GM19468 (cell line): ENCODE measurements around the gene TGFBR3.

Experiments used
- ATAC-seq: cut with Tn5 transposase; IDR thresholded peaks from one replicate; pipeline ENCODE4 v1.9.1; 2021; ENCODE audit warnings: mild to moderate bottlenecking, moderate library complexity, moderate number of reproducible peaks; ENCODE audit not compliant: unreplicated experiment; ENCODE audit errors: extremely low read depth

TGFBR3 gene

GRCh38 chr1:91765880-91766443 lies 120.0 kb downstream of the TGFBR3 start:
- ATAC-seq: no peak

DNA sequence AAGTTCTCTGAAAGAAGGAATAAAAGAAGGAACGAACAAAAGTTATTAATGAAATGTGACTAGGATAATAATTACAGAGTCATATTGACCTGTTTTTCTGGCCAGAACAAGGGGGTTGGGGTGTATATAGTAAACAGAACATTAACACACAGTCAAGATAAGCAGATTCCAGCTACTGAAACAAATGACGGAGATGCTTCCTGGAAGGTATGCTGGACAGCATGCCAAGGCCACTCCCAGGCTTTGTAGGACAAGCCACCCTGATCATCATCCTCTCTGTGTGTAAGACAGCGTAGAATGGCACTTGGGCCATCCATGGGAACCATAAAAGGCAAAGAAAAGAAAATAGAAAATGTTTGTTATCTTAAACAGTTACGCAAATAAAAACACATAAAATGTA lies 120.7 kb downstream of the TGFBR3 start:
- no peak for ATAC-seq

- no peak for ATAC-seq
Measured at GRCh38 chr1:91764471-91765115, 121.4 kb downstream of the TGFBR3 start.

DNA sequence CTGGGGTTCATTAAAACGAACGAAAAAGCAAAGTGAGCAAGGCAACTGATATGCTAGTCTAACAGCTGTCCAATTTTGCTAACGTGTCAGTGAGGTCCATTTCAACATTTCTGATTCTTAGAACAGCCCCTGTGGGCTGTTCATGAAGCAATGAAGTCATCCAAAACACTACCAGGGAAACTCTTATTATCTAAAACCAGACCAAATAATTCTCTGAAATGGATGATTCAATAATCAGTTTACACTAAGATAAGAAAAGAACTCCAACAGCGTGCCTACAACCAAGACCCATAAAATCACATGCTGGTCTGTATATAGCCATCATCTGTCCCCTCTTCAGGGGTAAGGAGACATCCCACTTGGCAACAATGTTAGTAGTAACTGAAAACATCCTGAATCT lies 122.7 kb downstream of the TGFBR3 start:
- no peak for ATAC-seq

DNA sequence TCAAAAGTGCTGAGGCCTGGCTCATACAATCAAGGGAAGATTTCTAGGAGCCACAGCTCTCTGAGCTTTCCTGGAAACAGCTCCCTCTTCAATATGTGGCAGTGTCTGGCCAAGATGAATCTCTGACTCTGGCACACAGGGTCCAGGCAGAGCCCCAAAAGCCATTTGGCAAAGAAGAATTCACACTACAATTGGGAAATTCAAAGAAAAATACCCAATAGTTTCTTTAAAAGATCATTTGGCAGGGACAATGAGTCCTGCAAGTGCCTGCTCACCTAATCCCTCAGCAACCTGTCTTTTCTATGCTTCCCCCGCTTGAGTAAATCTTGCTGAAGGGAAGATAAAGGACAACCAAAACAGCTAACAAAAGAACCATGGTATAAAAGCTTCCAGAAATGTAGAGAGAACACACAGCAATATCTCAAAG lies 124.6 kb downstream of the TGFBR3 start:
- no peak for ATAC-seq

- no peak for ATAC-seq
Measured at GRCh38 chr1:91760512-91760911, 125.4 kb downstream of the TGFBR3 start.

GRCh38 chr1:91759076-91759475 lies 126.9 kb downstream of the TGFBR3 start:
- no peak for ATAC-seq

GRCh38 chr1:91757763-91758460 lies 128.0 kb downstream of the TGFBR3 start:
- no peak for ATAC-seq

DNA sequence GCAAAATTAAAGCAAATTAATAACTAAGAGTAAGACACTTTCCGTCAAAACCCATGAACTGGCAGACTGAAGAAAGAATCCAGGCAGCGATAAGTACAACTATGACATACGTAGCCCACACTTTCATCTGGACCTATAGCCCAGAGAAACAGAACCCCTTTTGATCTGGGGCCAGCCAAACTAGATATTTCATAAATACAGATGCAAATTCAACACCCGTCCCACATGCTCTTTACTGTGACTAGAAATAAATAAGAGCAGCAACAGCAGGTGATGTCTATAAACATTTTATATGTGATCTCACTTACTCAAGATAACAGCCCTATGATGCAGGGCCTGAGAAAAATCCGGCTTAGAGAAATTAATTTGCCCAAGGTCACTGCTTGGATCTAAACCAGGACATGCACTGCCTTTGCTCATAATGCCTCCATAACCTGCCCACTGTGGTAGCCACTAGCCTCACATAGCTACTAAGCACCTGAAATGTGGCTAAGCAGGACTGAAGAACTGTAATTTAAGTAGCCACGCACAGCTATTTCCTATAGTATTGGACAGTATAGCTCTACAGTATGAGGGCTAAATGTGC lies 130.2 kb downstream of the TGFBR3 start:
- no peak for ATAC-seq

DNA sequence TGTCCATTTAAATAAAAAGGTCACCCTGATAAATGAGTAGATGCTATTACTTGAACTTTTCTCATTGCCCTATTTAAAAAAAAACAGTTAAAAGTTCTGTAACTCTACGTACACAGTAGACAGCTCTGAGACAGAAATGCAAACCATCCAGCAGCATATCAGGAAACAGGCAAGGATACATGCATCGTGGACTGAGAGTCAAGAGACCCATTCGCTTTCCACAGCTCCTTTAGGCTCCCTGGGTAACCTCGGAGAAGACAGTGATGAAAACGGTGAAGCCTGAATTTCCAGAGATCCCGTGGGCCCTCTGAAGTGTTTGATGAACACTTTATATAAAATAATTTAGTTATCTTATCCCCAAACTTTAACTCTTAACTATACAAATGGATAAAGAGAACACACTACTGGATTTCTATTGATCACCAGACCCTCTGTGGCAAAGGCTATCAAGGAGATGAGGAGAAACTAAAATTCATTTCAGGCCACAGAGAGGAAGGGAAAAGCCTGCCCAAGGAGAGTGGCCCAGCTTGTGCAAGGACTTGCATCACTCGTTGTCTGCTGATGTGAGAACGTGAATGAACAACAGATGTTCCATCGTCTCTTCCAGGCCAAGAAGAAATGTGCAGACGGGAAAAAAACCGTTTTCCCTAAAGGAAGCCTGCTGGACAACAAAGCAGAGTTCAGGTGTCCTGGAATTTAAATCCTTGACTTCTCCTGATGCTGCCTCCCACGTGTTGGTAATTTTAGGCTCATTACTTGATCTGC lies 131.0 kb downstream of the TGFBR3 start:
- no peak for ATAC-seq

- peak; percentile 65 for ATAC-seq
Measured at GRCh38 chr1:91754348-91754747, 131.6 kb downstream of the TGFBR3 start.

- no peak for ATAC-seq
Measured at GRCh38 chr1:91753878-91754277, 132.1 kb downstream of the TGFBR3 start.

- no peak for ATAC-seq
Measured at GRCh38 chr1:91752324-91752723, 133.6 kb downstream of the TGFBR3 start.

- ATAC-seq: no peak
Measured at GRCh38 chr1:91751275-91751674, 134.7 kb downstream of the TGFBR3 start.

GRCh38 chr1:91750398-91750996 lies 135.5 kb downstream of the TGFBR3 start:
- no peak for ATAC-seq

DNA sequence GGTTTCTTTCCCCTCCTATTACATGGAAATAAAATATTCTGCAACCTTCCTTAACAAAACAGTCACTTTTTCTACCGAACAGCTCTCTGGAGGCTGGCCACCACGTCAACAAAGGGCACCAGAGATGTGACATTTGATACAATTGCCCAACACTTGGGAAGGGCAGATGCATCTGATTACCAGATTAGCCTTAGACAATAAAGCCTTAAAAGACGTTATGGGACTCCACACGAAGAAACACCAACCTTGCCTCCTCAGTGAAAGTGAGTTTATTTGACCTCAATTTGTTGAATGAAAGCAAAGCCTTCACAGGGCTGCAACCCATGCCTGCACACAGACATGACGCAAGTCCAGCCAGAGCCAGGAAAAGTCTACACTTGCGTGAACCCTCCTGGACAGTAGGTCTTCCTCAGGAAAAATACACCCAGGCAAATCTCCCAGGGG lies 136.1 kb downstream of the TGFBR3 start:
- ATAC-seq: no peak

- no peak for ATAC-seq
Measured at GRCh38 chr1:91747666-91748065, 138.3 kb downstream of the TGFBR3 start.

GRCh38 chr1:91746728-91747338 lies 139.1 kb downstream of the TGFBR3 start:
- ATAC-seq: no peak

GRCh38 chr1:91745640-91746373 lies 140.1 kb downstream of the TGFBR3 start:
- no peak for ATAC-seq
